Measurements from ENCODE around the gene MGLL.
"Not testable (repeated sequence)": the region's sequence is repeated elsewhere in the genome, so short reads cannot be mapped to it uniquely, and the experiment has no call there.

Gene MGLL

DNA sequence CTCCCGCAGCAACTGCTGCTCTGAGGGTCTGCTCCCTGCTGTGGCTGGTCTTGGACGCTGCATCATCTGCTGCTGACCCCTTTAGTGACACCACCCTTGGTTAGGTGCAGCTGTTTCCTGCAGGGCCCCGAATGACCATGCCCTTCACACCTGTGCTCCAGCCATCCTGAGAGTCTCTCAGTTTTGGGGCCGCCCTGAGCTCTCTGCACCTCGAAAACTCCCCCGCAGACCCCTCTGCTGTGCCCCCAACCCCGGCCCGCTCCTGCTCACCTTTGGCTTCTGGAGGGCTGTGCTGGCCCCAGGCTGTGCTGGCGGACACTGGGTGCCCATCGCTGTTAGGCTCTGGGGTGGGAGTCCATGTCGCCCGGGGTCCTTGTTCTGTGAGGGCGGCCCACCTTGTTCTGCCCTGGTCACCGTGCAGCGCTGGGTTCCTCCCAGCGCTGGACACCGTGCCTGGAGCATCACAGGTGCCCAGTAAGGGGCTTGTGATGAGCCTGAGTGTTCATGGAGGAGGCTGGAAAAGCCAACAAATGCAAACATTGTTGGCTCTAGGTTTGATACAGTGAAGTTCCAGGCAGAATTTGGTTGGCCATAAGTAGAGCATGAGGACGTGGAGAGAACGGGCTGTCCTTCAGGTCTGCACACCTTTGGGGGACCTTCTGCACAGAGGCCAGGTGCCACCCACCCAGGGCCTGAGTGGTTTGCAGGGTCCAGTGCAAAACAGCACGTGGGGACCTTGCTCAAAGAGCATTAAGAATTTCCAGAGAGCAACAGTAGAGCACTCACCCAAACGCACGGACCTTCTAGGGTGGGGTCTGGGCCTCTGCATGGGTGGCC, 137.2 kb downstream of the MGLL start:
- no peak for DNase-seq

- peak; percentile 47 to 78 for DNase-seq
These were observed 139.8 kb downstream of the MGLL start for GRCh38 chr3:127682561-127682960.

DNA sequence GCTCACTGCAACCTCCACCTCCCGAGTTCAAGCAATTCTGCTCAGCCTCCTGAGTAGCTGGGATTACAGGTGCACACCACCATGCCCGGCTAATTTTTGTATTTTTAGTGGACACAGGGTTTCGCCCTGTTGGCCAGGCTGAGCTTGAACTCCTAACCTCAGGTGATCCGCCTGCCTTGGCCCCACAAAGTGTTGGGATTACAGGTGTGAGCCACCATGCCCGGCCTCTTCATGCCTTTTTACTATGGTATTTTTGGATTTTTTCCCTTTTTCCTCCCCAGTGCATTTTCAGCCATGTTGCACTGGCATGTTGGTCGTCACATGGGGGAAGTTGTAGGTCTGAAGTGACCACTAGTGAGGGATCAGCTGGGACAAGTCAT, 140.2 kb downstream of the MGLL start:
- DNase-seq = not testable (repeated sequence)

DNA sequence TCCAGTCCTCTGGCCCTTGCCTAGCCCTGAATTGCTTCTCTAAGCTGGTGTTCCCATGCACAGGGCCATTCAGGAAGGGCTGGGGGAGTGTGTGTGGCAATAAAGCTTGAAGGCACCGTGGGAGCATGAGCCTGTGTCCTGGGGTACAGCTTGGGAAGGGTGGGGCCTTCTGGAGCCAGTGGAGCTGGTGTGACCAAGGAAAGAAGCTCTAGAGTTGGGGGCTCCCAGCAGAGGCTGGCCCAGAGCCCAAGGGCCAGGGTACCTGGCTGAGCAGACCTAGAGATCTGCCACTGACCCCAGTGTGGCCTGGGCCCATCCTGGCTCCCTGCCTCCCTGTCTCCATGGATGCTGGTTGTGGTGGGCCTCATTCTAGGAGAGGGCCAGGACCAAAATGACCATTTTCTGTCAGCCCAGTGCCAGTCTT, 141.5 kb downstream of the MGLL start:
- no peak for DNase-seq

GRCh38 chr3:127680146-127680661, 142.1 kb downstream of the MGLL start:
- no peak for DNase-seq

GRCh38 chr3:127679534-127680145, 142.7 kb downstream of the MGLL start:
- DNase-seq = no peak

DNA sequence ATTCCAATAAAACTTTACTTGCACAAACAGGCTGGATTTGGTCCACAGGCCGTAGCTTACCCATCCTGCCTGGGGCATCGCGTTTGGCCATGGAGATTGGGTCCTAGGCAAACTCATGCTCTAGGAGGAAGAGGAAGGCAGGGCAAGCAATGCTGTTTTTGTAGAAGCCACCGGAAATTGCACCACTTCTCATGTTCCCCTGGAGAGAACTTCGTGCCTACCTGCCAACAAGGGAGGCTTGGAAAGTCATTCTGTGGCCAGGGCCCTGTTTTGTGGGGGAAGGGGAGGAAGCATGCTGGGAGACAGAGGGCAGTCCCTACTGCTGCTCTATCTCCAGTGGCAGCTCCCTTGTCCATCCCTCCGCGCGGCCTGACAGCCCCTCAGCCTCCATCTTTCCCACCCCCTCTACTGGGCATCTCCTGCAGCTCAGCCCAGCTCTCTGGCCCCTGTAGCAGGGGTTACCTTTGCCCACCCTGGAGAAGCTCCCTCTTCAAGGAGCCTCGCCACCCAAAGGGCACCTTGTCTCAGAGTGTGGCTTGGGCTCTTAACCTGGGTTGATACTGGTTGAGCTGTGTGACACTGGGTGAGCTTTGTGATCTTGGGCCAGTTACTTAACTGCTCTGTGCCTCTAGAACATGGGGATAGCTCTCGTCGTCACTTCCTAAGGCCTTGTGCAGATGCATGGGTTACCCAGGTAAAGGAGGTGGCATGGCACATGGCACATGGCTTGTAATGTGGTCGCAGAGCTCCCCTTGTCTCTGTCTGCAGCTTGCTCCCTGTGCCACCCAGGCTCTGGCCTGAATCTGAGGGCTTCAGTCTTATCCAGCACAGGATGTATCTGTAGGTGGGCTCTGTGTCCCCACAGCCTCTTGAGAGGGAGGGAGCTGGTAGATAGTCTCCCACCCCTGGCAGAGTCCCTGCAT, 143.4 kb downstream of the MGLL start:
- DNase-seq = no peak

GRCh38 chr3:127678315-127678599, 144.1 kb downstream of the MGLL start:
- no peak for DNase-seq

DNA sequence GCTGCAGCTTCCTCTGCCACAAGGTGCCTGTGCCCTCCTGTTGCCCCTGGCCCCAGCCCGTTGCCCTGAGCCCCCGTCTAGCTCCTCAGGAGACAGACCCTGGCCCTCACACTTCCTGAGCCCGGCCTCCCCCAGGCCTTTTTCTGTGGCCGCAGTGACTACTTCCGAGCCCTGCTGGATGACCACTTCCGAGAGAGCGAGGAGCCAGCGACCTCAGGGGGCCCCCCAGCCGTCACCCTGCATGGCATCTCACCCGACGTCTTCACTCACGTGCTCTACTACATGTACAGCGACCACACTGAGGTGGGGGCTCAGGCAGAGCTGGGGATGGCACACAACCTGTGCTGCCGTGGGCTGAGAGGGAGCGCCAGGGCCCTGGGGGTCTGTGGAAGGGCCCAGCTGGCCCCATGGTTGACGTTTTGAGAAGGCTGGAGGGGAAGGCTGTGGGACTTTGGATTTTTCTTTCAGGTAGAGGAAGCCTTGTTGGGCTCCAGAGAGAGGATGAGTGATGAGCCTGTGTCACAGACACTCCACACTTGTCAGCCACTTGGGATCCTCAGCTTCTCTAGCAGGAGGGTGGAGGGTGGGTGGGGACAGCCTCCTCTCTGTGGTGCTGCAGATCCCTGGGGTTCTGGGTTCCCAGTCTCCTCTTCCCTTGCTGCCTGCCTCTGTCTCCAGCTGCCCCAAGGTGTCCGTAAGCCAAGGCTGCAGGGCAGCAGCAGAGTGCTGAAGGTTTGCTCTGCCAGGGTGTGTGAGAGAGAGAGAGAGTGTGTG, 144.6 kb downstream of the MGLL start:
- no peak for DNase-seq

DNA sequence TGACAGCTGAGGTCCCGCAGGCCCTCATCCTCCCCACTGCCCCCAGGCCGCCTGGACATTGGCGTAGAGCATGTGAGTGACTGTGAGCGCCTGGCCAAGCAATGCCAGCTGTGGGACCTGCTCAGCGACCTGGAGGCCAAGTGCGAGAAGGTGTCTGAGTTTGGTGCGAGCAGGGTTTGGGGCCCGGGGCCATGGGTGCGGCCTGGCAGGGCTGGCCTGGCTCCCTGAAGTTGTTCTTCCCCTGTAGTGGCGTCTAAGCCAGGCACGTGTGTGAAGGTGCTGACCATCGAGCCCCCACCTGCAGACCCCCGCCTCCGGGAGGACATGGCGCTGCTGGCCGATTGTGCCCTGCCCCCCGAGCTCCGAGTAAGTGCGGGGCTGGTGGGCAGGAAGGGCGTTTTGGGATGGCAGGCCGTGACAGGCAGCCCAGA, 145.4 kb downstream of the MGLL start:
- DNase-seq = no peak

DNA sequence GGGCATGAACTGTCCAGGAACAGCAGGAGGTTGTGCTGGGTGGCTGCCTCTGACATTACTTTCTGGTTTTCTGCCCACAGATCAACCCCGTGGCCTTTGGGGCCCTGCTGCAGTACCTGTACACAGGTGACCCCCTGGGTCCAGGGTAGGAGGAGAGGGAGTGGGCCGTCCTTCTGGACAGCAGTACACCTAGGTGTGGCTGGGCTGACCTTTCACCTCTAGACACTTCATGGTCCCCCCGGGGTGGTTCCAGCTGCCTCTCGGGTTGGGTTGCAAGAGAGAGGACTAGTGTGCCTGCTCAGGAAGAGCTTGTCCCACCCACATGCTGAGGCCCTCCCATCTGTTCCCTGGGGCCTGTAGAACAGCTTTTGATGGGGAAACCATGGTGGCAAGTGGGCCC, 145.9 kb downstream of the MGLL start:
- no peak for DNase-seq

- no peak for DNase-seq
These were observed 146.5 kb downstream of the MGLL start for GRCh38 chr3:127675651-127676391.

DNA sequence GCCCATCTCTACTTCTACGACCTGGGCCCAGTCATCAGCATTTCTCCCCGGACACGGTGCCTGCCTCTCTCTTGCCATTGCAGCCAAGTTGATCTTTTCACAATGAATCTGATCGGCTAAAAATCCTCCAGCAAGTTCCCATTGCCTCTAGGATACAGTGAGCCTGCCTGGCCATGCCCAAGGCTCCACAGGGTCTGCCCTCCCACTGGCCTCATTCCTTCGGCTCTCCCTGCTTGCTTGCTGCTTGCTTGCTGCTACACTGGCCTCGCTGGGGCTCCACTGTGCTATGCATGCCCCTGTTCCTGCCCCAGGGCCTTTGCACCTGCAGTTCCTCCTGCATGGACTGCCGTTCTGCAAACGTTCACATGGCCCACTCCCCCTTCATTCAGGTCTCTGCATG, 147.5 kb downstream of the MGLL start:
- DNase-seq = no peak

DNA sequence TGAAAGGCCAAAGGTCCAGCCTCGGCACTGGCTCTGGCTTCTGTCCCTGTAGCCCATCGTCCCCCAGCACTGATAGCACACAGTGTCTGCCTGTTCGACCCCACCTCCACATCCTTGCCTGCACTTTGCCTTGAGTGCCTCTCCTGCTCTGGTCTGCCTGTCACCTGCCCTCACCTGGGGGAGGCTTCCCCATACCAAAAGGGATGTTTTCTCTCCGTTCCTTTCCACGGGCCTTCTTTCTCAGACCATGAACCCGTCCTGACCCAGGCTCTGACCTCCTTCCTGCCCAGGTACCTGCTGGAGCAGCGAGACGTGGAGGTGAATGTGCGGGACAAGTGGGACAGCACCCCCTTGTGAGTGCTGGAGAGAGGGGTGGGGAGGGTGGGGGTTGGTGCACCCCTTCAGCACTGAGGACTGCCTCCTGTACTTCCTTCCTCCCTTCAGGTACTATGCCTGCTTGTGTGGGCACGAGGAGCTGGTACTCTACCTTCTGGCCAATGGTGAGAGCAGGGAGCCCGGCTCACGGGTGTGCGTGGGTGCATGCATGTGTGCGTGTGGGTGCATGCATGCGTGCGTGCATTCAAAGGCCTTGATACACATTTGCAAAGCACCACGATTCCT, 148.1 kb downstream of the MGLL start:
- DNase-seq = peak in 1 of 2 experiments; percentile 51

GRCh38 chr3:127673191-127674100, 148.9 kb downstream of the MGLL start:
- peak; percentile 38 to 56 for DNase-seq

DNA sequence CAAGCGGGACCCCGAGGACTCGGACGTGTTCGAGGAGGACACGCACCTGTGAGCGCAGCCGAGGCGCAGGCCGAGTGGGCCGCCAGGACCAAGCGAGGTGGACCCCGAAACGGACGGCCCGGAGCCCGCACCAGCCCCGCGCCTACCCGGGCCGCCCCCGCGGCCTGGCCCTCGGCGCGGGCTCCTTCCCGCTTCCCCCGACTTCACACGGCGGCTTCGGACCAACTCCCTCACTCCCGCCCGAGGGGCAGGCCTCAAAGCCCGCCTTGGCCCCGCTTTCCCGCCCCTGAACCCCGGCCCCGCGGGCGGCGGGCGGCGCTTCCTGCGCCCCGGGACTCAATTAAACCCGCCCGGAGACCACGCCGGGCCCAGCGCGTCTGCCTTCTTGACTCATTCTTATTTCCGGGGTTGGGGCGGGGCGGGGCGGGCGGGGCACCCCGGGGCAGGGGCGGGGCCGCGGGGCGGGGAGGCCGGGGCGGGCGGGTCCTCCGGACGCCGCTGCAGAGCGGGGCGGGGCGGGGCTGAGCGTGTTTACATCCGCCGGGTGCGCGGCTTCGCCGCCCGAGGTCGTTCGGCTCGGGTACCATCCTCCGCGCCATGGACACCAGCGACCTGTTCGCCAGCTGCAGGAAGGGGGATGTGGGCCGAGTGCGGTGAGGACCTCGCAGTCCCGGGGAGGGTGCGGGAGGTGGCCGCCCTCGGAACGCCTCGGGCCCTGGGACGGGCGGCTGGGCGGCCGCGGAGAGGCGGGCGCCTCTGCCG, 149.7 kb downstream of the MGLL start, which contains the start of gene ABTB1:
Gene ABTB1, plus strand, starts transcription at position 524 of the 762 bp plus-strand sequence. Its CDS starts 74 bp downstream, at position 598.
- DNase-seq = peak; percentile 49 to 94

DNA sequence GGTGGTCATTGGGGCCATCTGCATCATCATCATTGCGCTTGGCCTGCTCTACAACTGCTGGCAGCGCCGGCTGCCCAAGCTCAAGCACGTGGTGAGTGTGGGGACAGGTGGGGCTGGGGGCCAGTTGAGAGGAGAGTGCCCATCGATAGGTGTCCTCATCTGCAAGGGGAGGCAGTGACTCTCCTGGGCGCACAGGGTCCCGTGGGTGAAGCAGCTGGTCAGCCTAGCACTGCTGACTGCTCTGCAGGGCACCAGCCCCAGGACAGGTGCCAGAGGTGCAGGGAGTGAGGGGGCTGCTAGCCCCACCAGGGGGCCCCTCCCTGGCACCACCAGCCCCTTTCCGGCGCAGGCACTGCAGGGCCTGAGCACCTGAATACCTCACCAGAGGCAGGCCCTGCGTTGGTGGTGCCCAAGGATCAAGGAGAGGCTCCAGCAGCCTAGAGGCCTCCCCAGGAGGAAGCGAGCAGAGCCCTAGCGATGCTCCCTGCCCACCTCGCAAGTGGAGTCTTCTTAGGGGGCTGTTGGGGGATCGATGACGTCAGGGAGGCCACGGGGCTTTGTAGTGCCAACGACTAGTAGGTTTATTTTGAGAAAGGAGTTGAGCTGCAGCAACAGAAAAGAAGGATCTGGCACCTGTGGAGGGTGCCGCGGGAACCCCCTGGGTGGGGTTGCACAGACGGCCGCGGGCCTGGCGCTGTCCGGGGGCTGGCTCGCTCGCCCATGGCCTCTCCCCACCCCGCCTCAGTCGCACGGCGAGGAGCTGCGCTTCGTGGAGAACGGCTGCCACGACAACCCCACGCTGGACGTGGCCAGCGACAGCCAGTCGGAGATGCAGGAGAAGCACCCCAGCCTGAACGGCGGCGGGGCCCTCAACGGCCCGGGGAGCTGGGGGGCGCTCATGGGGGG, 150.5 kb downstream of the MGLL start:
- DNase-seq = peak in 1 of 2 experiments; percentile 47
